HL-60/S4 treated with phorbol 12-myristate 13-acetate at 8.2 ng/mL for 4 days and 3 days (cell line): Measurements from ENCODE around the gene SLC9A9.

Source experiments
- in situ Hi-C: fragments of 300-500 bp; cut with MboI; formaldehyde crosslinking; loops from 2 replicates; pipeline ENCODE4 v1.15.0; 2022; ENCODE audit warnings: low sequenced_read_pairs

Gene SLC9A9

DNA sequence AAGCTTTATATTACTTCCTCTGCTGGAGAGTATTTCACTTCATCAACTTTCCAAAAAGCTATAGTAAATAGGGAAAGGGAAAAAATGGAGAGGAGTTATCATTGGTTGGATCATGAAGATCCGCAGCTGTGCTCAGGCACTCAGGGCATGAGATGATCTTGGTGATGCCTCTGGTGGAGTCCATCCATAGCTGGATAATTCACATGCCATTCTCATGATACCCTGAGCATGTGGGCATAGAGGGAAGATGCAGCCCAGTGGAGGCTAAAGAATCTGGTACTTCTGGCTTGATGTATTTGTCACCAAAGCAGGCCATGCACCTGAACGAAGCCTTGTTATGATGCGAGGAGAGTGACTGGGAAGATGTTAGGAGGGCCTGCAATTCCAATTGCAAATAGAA, 578.5 kb downstream of the SLC9A9 start:
- in situ Hi-C loops, result no loop called here

- in situ Hi-C loops, result no loop called here
Observed at GRCh38 chr3:143267989-143268388, 580.3 kb downstream of the SLC9A9 start.

DNA sequence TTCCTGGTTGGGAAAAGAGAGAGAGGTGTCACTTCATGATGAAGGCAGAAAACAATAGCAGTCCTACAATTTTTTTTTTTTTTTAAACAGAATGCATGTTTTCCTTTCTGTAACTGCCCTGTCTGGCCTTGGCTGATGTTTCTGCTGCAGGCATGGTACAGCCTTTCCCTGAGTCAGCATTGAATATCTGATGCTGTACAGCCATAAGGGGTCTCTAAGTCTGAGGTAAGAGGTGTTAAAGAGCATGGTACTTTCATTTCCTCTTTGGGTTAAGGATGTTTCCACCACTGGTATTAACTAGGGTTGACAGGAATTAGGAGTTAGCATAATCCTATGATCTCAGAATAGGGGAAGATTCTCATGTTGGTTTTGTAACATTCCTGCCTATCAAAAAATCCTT, 581.3 kb downstream of the SLC9A9 start:
- in situ Hi-C loops, result no loop called here

- in situ Hi-C loops, result no loop called here
Observed at GRCh38 chr3:143266511-143266910, 581.8 kb downstream of the SLC9A9 start.

GRCh38 chr3:143265501-143266070, 582.7 kb downstream of the SLC9A9 start:
- in situ Hi-C loops, result no loop called here

DNA sequence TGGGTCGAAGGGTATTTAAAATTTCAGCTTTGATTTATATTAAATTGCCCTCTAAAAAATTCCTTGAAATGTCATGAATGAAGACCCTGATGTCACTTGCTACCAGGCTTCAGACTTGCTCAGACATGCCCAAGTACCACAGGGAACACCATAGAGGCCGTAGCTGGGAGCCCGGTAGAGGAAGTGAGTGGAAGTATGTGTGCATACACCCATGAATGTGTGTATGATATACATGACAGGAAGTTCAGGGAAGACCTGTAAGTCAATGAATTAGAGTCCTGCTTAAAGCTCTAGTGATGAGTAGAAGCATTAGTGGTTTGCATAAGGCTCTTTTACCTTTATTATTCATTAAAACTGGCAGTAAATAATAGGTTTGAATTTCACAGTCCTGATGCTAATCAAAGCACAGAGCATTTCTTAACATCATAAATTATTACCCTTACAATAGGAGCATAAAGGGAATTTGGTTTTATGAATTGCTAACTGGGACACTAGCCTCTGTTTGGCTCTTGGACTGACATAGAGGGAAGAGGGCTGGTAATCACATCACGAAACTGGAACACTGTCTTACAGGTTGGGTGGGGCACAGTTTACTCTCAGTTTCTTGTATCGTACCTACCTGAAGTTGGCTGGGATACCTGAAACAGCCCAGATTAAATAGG, 584.3 kb downstream of the SLC9A9 start:
- in situ Hi-C loops, result no loop called here

DNA sequence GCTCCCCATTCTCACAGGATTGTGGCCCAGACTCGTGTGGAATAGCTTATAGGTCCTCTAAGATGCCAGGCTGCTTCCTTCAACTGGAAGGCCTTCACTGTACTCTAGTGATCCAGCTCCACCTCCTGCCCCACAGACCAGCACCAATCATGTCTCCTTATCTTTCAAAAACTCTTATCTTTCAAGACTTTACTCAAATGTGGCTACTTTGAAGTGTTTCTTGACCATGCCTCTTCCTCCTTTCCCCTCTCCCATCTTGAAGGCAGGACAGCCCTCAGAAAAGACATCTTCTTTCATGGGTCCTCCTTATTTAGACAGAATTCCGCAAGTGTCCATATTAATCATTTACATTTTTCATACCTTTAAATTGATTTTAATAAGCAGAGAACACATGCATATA, 586.4 kb downstream of the SLC9A9 start:
- in situ Hi-C loops, result no loop called here

- in situ Hi-C loops, result no loop called here
Observed at GRCh38 chr3:143258692-143259091, 589.6 kb downstream of the SLC9A9 start.

DNA sequence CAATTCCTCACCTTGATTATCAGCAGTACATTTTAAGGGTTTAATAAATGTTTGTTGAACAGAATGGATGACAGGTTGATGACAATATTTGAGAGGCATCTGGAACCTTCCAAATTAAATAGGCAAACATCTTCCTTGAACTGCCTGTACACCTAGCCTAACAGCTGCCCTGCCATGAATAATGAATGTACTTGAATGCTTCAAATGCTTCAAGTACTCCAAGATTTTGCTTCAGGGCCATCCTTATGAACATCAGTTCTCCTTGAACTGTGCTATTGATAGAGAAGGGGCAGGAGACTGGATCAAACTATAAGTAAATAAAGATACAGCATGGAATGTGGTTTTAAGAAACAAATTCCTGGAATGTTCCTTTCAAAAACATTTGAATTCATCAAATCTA, 591.9 kb downstream of the SLC9A9 start:
- in situ Hi-C loops, result no loop called here

DNA sequence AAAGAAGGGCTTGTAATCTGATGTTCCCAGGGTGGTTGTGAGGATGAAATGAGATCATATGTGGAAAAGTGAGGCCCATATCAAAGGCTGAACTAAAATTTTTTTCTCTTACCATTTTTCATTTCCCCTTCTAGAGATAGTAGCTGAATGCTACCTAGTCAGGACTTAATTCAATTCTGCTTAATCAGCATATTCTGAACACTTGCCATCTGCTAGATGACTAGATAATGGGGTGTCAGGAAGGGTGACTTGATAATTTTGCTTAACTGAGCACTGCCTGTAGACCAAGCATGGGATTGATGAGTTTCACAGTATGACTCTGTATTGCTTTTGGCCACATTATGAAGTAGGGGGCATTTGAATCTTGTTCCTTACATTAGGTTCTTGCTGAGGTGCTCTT, 592.5 kb downstream of the SLC9A9 start:
- in situ Hi-C loops, result no loop called here

DNA sequence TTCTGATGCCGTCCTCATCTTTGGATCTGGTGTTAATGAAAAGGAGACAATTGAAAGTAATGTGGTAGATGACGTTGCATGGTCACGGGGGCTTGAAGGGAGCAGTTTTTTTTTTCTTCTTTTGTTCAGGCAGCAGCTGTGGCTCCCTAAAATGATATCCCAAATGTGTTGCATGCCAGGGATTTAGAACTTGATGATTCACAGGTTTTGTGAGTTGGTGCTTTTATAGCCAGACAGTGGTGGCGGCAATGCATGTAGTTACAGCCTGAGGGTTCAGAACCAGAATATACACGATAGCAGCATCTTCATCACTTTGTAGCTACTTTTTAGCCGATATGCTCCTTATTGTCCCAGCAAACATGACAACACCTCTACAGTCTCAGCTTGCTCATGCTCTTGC, 595.3 kb downstream of the SLC9A9 start:
- in situ Hi-C loops, result no loop called here

GRCh38 chr3:143249014-143249413, 599.3 kb downstream of the SLC9A9 start:
- in situ Hi-C loops, result no loop called here

DNA sequence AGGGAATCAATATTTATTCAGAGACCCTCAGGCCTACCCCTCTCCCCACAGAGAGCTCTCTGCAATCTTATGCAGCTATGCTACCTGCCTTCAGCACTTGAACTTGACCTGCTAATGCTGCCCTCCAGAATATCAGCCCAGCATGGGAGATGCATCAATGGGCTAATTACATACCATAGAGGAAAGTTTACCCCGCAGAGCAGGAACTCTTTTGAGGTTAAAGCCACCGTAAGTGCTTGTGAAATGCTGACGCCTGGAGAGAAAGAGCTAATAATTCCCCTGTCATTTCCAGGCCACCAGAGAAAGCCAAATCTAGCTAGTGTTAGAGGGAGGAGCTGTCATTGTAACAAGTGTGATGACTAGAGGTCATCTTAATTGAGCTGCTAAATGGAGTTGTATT, 601.2 kb downstream of the SLC9A9 start:
- in situ Hi-C loops, result no loop called here

DNA sequence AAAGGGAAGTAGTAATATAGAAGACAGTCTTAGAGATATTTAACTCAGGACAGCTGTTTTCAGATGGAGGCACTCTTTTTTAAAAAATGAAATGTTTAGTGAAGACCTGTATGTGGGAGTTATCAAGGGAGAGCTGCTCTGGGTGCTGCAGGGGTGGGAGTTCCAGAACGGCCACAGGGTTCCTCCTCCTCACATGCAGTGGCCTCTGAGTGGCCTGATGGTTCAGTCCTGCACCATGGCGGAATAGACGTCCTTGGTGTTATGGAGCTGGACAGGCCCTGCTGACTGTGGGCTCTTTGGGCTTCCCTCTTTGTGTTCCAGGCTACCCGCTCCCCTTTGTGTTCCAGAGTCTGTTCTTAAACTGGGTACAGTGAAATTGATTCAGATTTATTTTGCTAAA, 602.6 kb downstream of the SLC9A9 start:
- in situ Hi-C loops, result no loop called here

- in situ Hi-C loops, result no loop called here
Observed at GRCh38 chr3:143244516-143245063, 603.7 kb downstream of the SLC9A9 start.

- in situ Hi-C loops, result no loop called here
Observed at GRCh38 chr3:143243686-143244085, 604.6 kb downstream of the SLC9A9 start.

- in situ Hi-C loops, result no loop called here
Observed at GRCh38 chr3:143242691-143243090, 605.6 kb downstream of the SLC9A9 start.

- in situ Hi-C loops, result no loop called here
Observed at GRCh38 chr3:143242101-143242500, 606.2 kb downstream of the SLC9A9 start.

GRCh38 chr3:143241481-143241951, 606.8 kb downstream of the SLC9A9 start:
- in situ Hi-C loops, result no loop called here

- in situ Hi-C loops, result no loop called here
Observed at GRCh38 chr3:143240886-143241285, 607.4 kb downstream of the SLC9A9 start.

- in situ Hi-C loops, result no loop called here
Observed at GRCh38 chr3:143239031-143239430, 609.2 kb downstream of the SLC9A9 start.

GRCh38 chr3:143237077-143237627, 611.1 kb downstream of the SLC9A9 start:
- in situ Hi-C loops, result no loop called here
